Neutrophil (primary cell): ENCODE results near the gene RASSF3.

Experiments
- H3K27ac ChIP-seq: fragments of 200-600 bp; sonication (generic); 2 replicates; pipeline ENCODE4 v1.5.1; 2016; ENCODE audit warnings: mild to moderate bottlenecking, moderate library complexity
- H3K27me3 ChIP-seq: fragments of 200-600 bp; sonication (generic); 2 replicates; pipeline ENCODE4 v1.6.0; 2016; ENCODE audit warnings: mild to moderate bottlenecking
- H3K36me3 ChIP-seq: fragments of 200-600 bp; sonication (generic); 2 replicates; pipeline ENCODE4 v1.5.1; 2017
- H3K4me1 ChIP-seq, 2 experiments: fragments of 200-600 bp in 1 of 2; sonication (generic) in 1 of 2; 1 replicate in 1 of 2; 2 replicates in 1 of 2; pipeline versions ENCODE4 v1.5.1 to v1.6.1; 2013 to 2016; ENCODE audit warnings: low read depth in 1 of 2, low read length in 1 of 2, mild to moderate bottlenecking in 1 of 2, moderate library complexity in 1 of 2; ENCODE audit not compliant: control insufficient read depth in 1 of 2, insufficient read depth in 1 of 2
- H3K4me3 ChIP-seq, 2 experiments: fragments of 200-600 bp in 1 of 2; sonication (generic) in 1 of 2; 1 replicate in 1 of 2; 2 replicates in 1 of 2; pipeline ENCODE4 v1.5.1; 2013 to 2016; ENCODE audit warnings: low read depth in 1 of 2, low read length in 1 of 2, mild to moderate bottlenecking in 1 of 2, moderate library complexity in 1 of 2
- H3K9me3 ChIP-seq: fragments of 200-600 bp; sonication (generic); 2 replicates; pipeline ENCODE4 v1.5.1; 2016
- CTCF ChIP-seq: fragments of 200-600 bp; sonication (generic); IDR thresholded peaks from 2 replicates; pipeline ENCODE4 v1.5.1; 2016; ENCODE audit warnings: antibody characterized with exemption

Gene RASSF3

GRCh38 chr12:64667793-64668192 is 57.5 kb downstream of the RASSF3 start:
- H3K4me1 ChIP-seq: peaks cover 91 to 95% of the 10 kb centered on the region in 2 experiments
- H3K27me3 ChIP-seq: no peaks in the 10 kb centered on the region
- peaks cover 4% of the 10 kb centered on the region for H3K36me3 ChIP-seq
- no peak for TF ChIP-seq CTCF
- H3K9me3 ChIP-seq: no peaks in the 10 kb centered on the region
- H3K4me3 ChIP-seq: no peak overlapping the region
- peak overlapping the region; percentile 49 for H3K27ac ChIP-seq

- H3K4me3 ChIP-seq: peak overlapping the region; percentile 21 to 33
- peak overlapping the region; percentile 80 for H3K27ac ChIP-seq
- peaks cover 8% of the 10 kb centered on the region for H3K36me3 ChIP-seq
- H3K9me3 ChIP-seq: no peaks in the 10 kb centered on the region
- H3K27me3 ChIP-seq: no peaks in the 10 kb centered on the region
- no peak for TF ChIP-seq CTCF
- H3K4me1 ChIP-seq: peaks cover 93 to 96% of the 10 kb centered on the region in 2 experiments
Observed at GRCh38 chr12:64669270-64669842, 59.1 kb downstream of the RASSF3 start.

- no peaks in the 10 kb centered on the region for H3K9me3 ChIP-seq
- H3K27ac ChIP-seq: peak overlapping the region; percentile 80
- peak overlapping the region; percentile 14 to 33 for H3K4me3 ChIP-seq
- H3K36me3 ChIP-seq: peaks cover 9% of the 10 kb centered on the region
- no peaks in the 10 kb centered on the region for H3K27me3 ChIP-seq
- H3K4me1 ChIP-seq: peaks cover 91 to 96% of the 10 kb centered on the region in 2 experiments
- TF ChIP-seq CTCF: no peak
Observed at GRCh38 chr12:64670019-64670418, 59.7 kb downstream of the RASSF3 start.

- no peak for TF ChIP-seq CTCF
- Histone ChIP-seq H3K36me3 (peaks cover 9% of the 10 kb centered on the region), H3K4me3 (peak overlapping the region in 1 of 2 experiments; percentile 33), H3K27me3 (no peaks in the 10 kb centered on the region), H3K9me3 (no peaks in the 10 kb centered on the region), H3K4me1 (peaks cover 93 to 95% of the 10 kb centered on the region in 2 experiments), H3K27ac (peak overlapping the region; percentile 80)
Observed at GRCh38 chr12:64670919-64671639, 60.8 kb downstream of the RASSF3 start.

GRCh38 chr12:64671681-64672080 is 61.4 kb downstream of the RASSF3 start:
- no peak for TF ChIP-seq CTCF
- H3K4me3 ChIP-seq: no peak overlapping the region
- peaks cover 93 to 97% of the 10 kb centered on the region in 2 experiments for H3K4me1 ChIP-seq

More at GRCh38 chr12:64671681-64672080, 61.4 kb downstream of the RASSF3 start:
- no peaks in the 10 kb centered on the region for H3K27me3 ChIP-seq
- H3K9me3 ChIP-seq: no peaks in the 10 kb centered on the region
- peaks cover 9% of the 10 kb centered on the region for H3K36me3 ChIP-seq
- H3K27ac ChIP-seq: peak overlapping the region; percentile 80
